ENCODE results near the gene PKP3.

Gene PKP3

DNA sequence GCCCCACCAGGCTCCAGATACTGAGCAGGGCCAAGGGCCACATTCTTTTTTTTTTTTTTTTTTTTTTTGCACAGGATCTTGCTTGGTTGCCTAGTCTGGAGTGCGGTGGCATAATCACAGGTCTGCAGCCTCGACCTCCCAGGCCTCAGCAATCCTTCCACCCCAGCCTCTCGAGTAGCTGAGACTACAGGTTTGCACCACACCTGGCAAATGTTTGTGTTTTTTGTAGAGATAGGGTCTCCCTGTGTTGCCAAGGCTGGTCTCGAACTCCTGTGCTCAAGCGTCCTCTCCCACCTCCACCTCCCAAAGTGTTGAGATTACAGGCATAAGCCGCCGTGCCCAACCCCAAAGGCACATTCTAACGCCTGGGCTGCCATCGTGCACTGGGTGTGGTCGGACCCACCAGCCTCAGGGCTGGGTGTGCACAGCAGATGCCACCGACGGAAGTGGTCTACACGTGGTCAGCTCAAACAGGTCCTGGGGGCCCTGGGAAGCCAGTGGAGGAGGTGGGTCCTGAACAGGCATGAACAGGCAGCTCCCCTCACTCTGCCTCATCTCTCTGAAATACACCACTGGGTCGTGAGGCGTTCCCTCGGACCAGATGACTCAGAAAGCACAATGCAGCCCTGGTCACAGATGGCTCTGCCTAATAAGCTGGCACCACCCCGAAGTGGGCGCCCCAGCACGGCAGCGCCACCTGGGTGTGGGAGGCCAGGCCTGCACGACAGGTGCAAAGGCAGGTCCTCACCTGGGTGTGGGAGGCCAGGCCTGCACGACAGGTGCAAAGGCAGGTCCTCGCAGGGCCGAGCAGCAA, 29.9 kb upstream of the PKP3 start:
- DNase-seq, result no peak

DNA sequence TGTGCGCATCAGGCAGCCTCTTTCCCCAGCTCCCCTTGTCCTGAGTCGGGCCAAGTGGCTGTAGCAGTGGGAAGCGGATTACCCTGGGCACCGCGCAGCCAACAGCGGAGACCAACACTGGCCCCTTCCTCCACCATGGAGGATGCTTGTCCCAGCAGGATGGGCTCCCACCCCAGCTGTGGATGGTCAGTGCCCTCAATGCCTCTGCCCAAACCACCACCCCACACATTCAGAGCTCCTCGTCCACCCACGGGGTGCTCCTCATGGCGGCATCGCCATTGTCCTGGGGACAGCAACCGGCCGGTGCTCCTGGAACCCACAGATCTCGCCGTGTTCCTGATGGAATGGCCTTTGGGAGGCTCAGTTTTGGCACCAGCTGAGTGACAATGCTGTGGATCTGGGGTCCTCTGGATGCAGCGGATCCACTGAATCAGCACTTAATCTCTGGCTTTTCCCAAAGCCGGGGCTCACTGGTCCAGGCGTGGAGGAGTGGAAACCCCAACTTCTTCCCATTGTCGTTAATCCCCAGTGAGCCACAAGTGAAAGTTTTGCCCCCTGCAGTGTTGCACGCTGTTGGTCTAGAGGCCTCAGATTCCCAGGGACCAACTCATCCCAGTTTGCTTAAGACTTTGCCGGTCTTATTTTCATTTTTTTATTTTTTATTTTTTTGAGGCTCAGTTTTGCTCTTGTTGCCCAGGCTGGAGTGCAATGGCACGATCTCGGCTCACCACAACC, 28.9 kb upstream of the PKP3 start:
- DNase-seq, result no peak

GRCh38 chr11:365831-366230, 28.2 kb upstream of the PKP3 start:
- no peak for DNase-seq

DNA sequence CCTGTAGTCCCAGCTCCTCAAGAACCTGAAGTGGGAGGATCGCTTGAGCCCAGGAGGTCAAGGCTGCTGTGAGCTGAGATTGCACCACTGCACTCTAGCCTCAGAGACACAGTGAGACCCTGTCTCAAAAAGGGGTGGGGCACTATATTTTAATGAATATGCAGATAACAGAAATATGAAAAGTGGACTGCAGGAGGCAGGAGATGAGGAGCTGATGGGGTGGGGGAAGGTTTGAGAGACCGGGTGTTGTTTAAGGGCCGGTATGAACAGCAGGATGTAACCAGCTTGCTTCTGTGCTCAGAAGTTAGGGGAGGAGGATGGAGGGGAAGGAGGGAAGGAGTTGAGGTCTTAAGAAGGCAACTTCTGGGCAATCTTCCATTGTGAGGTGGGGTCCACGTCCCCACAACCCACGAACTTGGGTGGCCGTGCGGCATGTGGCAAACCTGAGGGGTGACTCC, 26.0 kb upstream of the PKP3 start:
- no peak for DNase-seq

- no peak for DNase-seq
Observed at GRCh38 chr11:368414-369335, 25.3 kb upstream of the PKP3 start.

GRCh38 chr11:369336-370018, 24.5 kb upstream of the PKP3 start, which contains the start of gene B4GALNT4:
Gene B4GALNT4 (plus strand): TSS chr11:369499. CDS start chr11:369804, 305 bp downstream.
- no peak for DNase-seq

DNA sequence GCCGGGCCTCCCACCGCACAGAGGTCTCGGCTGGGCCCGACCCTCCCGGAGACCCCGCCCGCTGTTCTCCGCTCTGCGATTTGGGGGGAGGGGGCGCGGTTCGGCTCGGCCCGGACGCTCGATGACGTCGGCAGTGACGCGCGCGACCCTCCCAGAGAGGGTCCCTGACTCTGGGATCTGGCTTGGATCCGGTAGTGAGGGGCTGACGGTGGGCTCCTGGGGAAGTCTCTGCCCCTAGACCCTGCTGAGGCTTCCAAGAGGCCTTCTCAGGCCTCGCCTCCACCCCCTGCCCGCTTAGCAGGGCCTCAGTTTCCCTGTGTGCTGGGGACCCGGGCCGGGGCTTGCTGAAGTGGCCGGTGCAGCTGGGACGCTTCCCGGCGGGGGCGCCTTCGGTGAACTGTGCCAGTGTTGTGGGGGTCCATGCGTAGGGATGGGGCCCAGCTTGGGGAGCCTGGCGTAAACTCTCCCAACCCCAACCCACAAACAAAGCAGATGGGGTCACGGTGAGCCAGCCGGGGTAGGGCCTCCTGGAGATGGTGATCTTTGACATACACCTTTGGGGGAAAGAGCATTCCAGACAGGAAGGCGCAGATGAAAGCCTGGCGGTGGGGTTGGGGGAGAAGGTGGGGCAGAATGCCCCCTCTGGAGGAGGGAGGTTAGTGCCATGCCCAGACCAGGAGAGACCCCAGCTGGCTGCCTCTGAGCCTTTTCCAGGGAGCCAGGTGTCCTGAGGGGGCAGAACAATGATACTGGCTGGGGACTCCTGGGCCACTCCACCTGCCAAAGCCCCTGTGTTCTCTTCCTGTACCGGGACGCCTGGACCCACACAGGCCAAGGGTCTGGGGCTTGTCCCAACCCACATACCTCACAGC, 23.7 kb upstream of the PKP3 start:
- no peak for DNase-seq

DNA sequence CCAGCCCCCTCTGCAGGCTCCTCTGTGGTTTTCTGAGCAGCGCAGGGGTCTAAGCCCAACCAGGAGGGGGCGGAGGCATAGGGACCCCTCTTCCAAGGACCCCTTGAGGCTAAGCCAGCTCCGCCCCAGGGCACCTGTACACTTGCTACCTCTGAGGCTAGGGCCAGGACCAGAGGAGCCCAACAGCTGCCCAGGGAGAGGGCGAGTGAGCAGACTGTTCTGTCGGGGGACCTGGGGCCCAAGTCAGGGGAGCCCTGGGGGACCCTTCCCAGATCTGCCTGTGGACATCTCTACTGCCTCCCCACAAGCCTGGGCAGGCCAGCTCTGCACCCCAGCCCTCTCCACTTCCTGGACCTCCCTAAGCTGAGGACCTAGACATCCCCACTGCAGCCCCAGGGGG, 23.0 kb upstream of the PKP3 start:
- DNase-seq, result no peak

DNA sequence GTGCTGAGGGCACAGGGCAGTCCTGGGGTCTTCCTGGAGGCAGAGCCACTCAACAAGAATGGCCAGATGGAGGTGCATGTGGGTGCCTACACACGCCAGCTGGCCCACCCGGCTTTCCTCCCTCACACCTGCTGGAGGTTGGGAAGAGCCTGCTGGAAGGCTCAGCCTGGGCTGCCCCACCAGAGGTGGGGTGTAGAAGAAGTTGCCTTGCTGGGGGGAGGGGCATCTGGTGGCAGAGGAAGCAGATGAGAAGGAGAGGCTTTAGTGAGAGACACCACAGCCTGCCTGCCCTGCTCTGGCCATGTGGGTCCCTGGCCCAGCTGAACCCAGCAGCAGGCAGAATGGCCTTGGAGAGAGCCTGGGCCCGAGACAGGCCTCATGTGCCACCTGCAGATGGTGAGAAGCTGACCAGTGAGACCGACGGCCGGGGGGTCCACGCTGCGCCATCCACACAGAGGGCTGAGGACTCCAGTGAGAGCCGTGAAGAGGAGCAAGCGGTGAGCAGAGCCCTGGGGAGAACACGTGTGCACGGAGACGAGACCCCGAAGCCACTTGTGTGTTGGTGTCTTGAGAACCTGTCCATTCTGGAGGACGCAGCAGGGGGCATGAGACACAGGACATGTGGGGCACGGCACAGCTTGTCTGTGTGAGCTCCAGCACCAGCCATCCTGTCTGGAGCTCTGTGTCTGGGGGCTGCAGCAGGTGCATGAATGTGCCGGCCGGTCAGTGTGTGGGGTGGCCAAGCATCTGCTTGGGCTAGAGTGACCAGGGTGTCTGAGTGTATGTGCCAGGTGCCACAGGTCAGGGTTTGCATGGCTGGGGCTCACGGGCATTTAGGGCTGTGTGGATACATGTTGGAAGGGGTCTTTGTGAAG, 22.1 kb upstream of the PKP3 start:
- DNase-seq, result no peak

DNA sequence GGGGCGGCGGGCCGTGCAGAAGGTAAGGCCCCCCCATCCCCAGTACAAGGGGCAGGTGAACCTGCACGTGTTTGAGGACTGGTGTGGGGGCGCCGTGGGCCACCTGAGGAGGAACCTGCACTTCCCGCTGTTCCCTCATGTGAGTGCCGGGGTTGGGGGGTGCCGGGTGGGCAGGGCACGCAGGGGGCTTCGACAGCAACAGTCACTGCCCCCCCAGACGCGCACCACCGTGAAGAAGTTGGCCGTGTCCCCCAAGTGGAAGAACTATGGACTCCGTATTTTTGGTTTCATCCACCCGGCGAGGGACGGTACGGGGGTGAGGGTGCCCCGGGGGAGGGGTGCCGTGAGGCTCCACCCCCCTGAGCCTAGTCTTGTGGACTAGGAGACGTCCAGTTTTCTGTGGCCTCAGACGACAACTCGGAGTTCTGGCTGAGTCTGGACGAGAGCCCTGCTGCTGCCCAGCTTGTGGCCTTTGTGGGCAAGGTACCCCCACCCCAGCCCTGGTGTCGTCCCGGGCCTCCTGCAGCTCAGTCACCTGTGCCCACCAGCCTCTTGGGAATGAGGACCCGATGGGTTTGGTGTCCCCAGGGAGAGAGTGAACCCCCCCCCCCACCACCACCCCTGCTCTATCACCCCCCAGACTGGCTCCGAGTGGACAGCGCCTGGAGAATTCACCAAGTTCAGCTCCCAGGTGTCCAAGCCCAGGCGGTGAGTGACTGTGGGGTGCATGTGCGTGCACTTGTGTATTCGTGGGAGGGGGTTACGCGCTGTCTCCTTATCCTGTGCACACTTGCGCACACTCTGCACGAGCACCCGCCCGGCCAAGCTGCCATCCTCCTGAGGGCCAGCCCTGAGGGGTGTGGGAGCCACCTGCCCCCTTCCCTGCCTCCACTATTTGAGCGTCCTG, 20.9 kb upstream of the PKP3 start:
- no peak for DNase-seq

DNA sequence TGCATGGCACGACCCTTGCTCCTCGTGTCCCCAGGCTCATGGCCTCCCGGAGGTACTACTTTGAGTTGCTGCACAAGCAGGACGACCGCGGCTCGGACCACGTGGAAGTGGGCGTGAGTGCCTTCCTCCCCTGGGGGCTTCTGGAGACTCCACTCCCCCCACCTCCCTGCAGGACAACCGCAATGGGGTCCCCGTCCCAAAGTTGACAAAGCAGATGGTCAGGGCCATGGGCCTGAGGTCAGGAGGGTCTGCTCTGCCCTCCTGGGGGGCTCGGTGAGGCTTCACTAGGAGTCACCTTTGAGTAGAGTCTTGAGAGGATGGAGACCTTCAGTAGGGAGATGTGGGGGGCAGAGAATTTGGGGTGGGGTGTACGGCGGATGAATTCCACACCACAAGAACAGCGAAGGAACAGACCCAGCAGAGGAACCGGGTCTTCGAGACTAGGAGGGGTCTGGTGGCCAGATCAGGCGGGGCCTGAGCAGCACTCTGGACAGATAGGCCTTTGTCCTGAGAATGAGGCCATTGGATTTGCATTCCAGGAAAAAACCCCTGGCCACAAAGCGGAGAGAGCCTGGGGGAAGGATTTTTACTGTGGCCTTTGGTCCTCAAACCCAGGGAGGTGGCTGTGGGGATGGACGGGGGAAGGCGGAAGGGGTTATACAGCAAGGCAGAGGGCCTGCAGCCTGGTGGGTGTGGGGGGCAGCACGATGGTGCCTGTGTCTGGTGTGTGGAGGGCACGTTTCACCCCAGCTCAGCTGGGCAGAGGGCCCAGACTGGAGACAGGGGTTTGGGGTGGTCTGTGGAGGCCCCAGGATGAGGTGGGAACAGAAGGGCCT, 20.1 kb upstream of the PKP3 start:
- no peak for DNase-seq

DNA sequence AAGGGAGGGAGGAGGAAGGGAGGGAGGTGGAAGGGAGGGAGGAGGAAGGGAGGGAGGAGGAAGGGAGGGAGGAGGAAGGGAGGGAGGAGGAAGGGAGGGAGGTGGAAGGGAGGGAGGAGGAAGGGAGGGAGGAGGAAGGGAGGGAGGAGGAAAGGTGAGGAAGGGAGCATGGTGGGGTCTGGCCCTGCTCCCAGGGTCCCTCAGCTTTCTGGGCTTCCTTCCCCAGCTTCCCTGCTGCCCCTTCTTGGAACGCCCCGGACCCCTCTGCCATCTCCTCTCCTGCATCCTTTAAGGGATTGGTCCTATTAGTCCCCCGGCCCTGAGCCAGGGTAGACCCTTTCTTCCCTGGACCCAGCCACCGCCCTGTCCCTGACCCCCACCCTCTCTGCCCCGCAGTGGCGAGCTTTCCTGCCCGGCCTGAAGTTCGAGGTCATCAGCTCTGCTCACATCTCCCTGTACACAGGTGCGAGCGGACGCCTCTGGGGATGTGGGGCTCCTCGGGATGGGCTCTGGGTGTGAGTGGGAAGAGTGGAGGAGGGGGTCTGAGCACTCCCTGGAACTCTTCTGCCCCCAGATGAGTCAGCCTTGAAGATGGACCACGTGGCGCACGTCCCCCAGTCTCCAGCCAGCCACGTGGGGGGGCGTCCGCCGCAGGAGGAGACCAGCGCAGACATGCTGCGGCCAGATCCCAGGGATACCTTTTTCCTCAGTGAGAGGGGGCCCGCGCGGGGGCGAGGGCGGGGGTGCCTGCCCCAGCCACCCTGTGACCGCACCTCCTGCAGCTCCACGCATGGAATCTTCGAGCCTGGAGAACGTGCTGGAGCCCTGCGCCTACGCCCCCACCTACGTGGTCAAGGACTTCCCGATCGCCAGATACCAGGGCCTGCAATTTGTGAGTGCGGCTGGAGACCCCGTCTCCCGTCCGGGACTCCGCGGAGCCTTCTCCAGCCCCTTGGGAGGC, 18.7 kb upstream of the PKP3 start:
- DNase-seq, result no peak

GRCh38 chr11:376531-377173, 17.4 kb upstream of the PKP3 start:
- no peak for DNase-seq

GRCh38 chr11:377174-377865, 16.7 kb upstream of the PKP3 start:
- DNase-seq, result no peak

DNA sequence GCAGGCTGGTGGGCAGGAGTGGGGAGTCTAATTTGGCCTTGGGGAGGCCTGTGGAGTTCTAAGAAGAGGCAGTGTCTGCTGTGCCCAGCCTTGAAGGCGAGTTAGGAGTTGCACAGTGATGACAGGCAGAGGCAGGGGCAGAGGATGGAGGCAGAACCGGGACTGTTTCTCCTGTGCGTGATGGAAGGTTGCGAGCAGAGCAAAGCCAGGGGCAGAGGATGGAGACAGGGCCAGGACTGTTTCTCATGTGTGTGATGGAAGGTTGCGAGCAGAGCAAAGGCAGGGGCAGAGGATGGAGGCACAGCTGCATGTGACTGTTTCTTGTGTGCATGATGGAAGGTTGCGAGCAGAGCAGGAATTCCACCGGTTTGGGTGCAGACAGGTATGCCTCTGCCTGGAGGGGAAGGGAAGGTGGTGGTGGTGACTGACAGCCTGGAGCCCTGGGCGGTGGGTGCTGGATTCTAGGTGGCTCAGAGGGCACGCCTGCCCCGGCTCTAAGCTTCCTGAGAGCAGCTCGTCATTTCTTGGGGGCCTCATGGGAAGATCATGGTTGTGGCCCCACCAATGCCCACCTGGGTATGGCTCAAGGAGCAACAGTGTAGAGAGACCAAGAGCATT, 16.0 kb upstream of the PKP3 start:
- no peak for DNase-seq

Measured in inflammatory macrophage treated with lipopolysaccharide for 1 hour (primary cell).